Neural cell (in vitro differentiated cells): ENCODE measurements around the gene C11orf42. TPM values are rescaled to one million over a fixed set of nuclear protein-coding genes. Genes with fewer than 3 reads are reported as not detected.
A peak's percentile ranks its signal among the peaks of the same experiment; 100 is the strongest.

Experiments
- H2AFZ ChIP-seq: fragments of 200-600, 300-800 bp; sonication (generic), shearing (Covaris generic); 2 replicates; pipeline ENCODE4 v1.6.0; 2014; ENCODE audit warnings: low read depth, mild to moderate bottlenecking, antibody characterized with exemption, low read length, moderate library complexity
- H3F3A ChIP-seq: fragments of 200-600 bp; shearing (Covaris generic); 2 replicates; pipeline ENCODE4 v1.6.1; 2016; ENCODE audit warnings: mild to moderate bottlenecking, moderate library complexity, mixed read lengths, antibody characterized with exemption, low read length; ENCODE audit not compliant: insufficient read depth, poor library complexity, severe bottlenecking
- H3K27ac ChIP-seq: fragments of 200-600, 300-800 bp; sonication (generic), shearing (Covaris generic); 2 replicates; pipeline ENCODE4 v1.5.1; 2014; ENCODE audit warnings: mild to moderate bottlenecking, low read length, moderate library complexity
- H3K27me3 ChIP-seq: fragments of 300-800, 200-600 bp; sonication (generic), shearing (Covaris generic); 2 replicates; pipeline ENCODE4 v1.6.0; 2014; ENCODE audit warnings: mild to moderate bottlenecking, low read depth, low read length, moderate library complexity; ENCODE audit not compliant: insufficient read depth
- H3K36me3 ChIP-seq: fragments of 300-800, 200-600 bp; sonication (generic), shearing (Covaris generic); 2 replicates; pipeline ENCODE4 v1.5.1; 2014; ENCODE audit warnings: mild to moderate bottlenecking, antibody characterized with exemption, low read length, moderate library complexity; ENCODE audit not compliant: insufficient read depth
- H3K4me2 ChIP-seq: fragments of 300-800, 200-600 bp; sonication (generic), shearing (Covaris generic); 2 replicates; pipeline ENCODE4 v1.6.0; 2014; ENCODE audit warnings: mild to moderate bottlenecking, low read length
- H3K4me3 ChIP-seq: fragments of 300-800, 200-600 bp; sonication (generic), shearing (Covaris generic); 2 replicates; pipeline ENCODE4 v1.5.1; 2014; ENCODE audit warnings: mild to moderate bottlenecking, low read length, moderate library complexity
- H3K79me2 ChIP-seq: fragments of 200-600 bp; shearing (Covaris generic); replicated peaks from 2 replicates; pipeline ENCODE4 v1.6.0; 2014; ENCODE audit warnings: mild to moderate bottlenecking, low read length, moderate library complexity; ENCODE audit not compliant: insufficient read depth
- H3K9ac ChIP-seq: fragments of 300-800, 200-600 bp; sonication (generic), shearing (Covaris generic); 2 replicates; pipeline ENCODE4 v1.6.1; 2016; ENCODE audit warnings: mild to moderate bottlenecking, low read length, mixed read lengths
- H3K9me2 ChIP-seq: fragments of 200-600 bp; shearing (Covaris generic); 2 replicates; pipeline ENCODE4 v1.6.1; 2016; ENCODE audit warnings: mild to moderate bottlenecking, low read length, mixed read lengths; ENCODE audit not compliant: insufficient read depth
- H3K9me3 ChIP-seq: fragments of 200-600, 300-800 bp; sonication (generic), shearing (Covaris generic); 2 replicates; pipeline ENCODE4 v1.6.1; 2016; ENCODE audit warnings: mild to moderate bottlenecking, mixed run types, low read length, moderate library complexity, mixed read lengths
- H4K20me1 ChIP-seq: fragments of 200-600 bp; shearing (Covaris generic); 2 replicates; pipeline ENCODE4 v1.6.1; 2016; ENCODE audit warnings: mild to moderate bottlenecking, mixed run types; ENCODE audit not compliant: insufficient read depth
- CTCF ChIP-seq: fragments of 450-650 bp; IDR thresholded peaks from 2 replicates; pipeline ENCODE4 v1.5.1; 2014; ENCODE audit warnings: antibody characterized with exemption, mild to moderate bottlenecking, moderate library complexity; ENCODE audit not compliant: poor library complexity, severe bottlenecking
- EP300 ChIP-seq: fragments of 450-650 bp; conservative IDR thresholded peaks from 2 replicates; pipeline ENCODE4 v1.6.1; 2014; ENCODE audit warnings: antibody characterized with exemption, mild to moderate bottlenecking, moderate library complexity; ENCODE audit not compliant: poor library complexity, severe bottlenecking
- EZH2 ChIP-seq: fragments of 200-600, 300-800 bp; shearing (Covaris generic), sonication (generic); IDR thresholded peaks from 2 replicates; pipeline ENCODE4 v1.6.1; 2014; ENCODE audit warnings: antibody characterized with exemption, low read length, borderline replicate concordance, mild to moderate bottlenecking; ENCODE audit not compliant: insufficient read depth, poor library complexity, severe bottlenecking
- MXI1 ChIP-seq: fragments of 450-650 bp; conservative IDR thresholded peaks from 2 replicates; pipeline ENCODE4 v1.6.1; 2014; ENCODE audit warnings: antibody characterized with exemption, mild to moderate bottlenecking; ENCODE audit not compliant: poor library complexity, severe bottlenecking
- POLR2AphosphoS5 ChIP-seq: IDR thresholded peaks from 2 replicates; pipeline ENCODE4 v1.6.1; 2012
- RAD21 ChIP-seq: fragments of 450-650 bp; conservative IDR thresholded peaks from 2 replicates; pipeline ENCODE4 v1.6.1; 2014; ENCODE audit warnings: antibody characterized with exemption, mild to moderate bottlenecking, moderate library complexity
- SMC3 ChIP-seq: fragments of 450-650 bp; conservative IDR thresholded peaks from 2 replicates; pipeline ENCODE4 v1.6.1; 2014; ENCODE audit warnings: antibody characterized with exemption, mild to moderate bottlenecking, moderate library complexity; ENCODE audit not compliant: poor library complexity
- TAF1 ChIP-seq: IDR thresholded peaks from 2 replicates; pipeline ENCODE4 v1.6.1; 2012; ENCODE audit warnings: low read depth
- polyA plus RNA-seq: library from polyadenylated mRNA; depleted of rRNA; stranded (reverse); fragments of >200 nt; gene quantifications from 2 replicates; pipeline ENCODE4 v1.2.3, GENCODE V29; 2014
- TF ChIP-seq, protein P1 (sequence below): IDR thresholded peaks from 2 replicates; pipeline ENCODE4 v1.6.1; 2012; ENCODE audit warnings: borderline replicate concordance

C11orf42 gene
- polyA plus RNA-seq, 1 donor from 2014 or later = not detected

DNA sequence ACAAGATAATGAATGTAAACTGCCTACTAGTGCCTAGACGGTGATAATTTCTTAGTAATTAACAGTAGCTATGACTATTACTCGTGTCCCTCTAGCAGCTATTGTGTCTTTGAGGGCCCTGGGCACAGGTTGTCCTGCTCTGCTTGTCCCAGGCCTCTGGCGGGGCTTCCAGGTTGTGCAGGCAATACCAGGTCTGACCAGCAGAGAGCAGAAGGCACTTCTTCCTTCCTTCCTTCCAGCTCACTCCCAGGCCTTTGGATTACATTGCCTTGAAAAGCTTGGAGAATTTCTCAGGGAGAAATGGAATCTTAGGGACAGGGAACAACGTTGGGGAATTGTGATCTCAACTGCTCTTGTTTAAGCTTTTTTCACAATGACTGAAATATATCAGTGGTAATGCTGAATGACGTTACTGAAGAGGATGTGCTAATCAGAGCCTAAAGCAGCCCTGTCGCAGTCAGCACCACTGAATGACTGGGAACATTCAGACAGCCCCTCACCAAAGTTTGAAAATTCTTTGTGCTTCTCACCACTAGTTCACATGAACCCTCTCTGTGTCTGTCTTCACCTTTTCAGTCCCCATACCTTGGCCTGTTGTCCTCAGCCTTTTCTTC, 45.9 kb downstream of the C11orf42 start:
- Histone ChIP-seq H3K27me3 (no peaks in the 10 kb centered on the region), H3K4me2 (no peak overlapping the region), H3K9me2 (no peaks in the 10 kb centered on the region), H3F3A (no peaks in the 10 kb centered on the region), H3K79me2 (no peaks in the 10 kb centered on the region), H3K9ac (no peak overlapping the region), H4K20me1 (no peaks in the 10 kb centered on the region), H3K9me3 (no peaks in the 10 kb centered on the region), H2AFZ (no peak overlapping the region), H3K4me3 (no peak overlapping the region), H3K27ac (no peak overlapping the region), H3K36me3 (no peaks in the 10 kb centered on the region)
- TF ChIP-seq RAD21 (peak; percentile 69), MXI1 (no peak), EP300 (no peak), SMC3 (peak; percentile 78), POLR2AphosphoS5 (no peak), EZH2 (no peak), TAF1 (no peak), CTCF (peak; percentile 79)
- TF ChIP-seq, protein P1, sequence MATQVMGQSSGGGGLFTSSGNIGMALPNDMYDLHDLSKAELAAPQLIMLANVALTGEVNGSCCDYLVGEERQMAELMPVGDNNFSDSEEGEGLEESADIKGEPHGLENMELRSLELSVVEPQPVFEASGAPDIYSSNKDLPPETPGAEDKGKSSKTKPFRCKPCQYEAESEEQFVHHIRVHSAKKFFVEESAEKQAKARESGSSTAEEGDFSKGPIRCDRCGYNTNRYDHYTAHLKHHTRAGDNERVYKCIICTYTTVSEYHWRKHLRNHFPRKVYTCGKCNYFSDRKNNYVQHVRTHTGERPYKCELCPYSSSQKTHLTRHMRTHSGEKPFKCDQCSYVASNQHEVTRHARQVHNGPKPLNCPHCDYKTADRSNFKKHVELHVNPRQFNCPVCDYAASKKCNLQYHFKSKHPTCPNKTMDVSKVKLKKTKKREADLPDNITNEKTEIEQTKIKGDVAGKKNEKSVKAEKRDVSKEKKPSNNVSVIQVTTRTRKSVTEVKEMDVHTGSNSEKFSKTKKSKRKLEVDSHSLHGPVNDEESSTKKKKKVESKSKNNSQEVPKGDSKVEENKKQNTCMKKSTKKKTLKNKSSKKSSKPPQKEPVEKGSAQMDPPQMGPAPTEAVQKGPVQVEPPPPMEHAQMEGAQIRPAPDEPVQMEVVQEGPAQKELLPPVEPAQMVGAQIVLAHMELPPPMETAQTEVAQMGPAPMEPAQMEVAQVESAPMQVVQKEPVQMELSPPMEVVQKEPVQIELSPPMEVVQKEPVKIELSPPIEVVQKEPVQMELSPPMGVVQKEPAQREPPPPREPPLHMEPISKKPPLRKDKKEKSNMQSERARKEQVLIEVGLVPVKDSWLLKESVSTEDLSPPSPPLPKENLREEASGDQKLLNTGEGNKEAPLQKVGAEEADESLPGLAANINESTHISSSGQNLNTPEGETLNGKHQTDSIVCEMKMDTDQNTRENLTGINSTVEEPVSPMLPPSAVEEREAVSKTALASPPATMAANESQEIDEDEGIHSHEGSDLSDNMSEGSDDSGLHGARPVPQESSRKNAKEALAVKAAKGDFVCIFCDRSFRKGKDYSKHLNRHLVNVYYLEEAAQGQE = peak; percentile 30

DNA sequence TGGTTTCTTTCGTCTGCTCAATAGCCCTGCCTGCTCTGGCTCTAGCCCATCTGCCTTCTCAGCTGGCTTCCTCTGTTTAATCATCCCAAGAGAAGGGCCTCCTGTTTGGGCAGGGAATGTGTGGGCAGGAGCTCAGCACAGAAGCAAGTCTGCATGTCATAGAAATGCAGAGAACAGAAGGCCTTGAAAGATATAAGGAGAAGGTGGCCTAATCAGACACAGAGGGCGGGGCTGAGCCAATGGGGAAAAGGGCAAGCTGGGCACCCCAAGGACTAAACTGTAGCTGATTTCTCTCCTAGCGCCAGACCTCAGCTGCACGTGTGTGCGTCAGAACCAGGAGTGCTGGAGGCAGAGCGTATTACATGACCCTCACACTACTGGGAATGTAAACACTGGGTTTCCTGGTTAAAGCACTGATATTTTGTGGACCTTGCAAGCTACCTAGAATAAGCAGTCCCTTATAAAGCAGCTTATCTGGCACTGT, 46.7 kb downstream of the C11orf42 start:
- H3K27ac ChIP-seq = no peak overlapping the region
- no peaks in the 10 kb centered on the region for H3K36me3 ChIP-seq
- H3K4me3 ChIP-seq = no peak overlapping the region
- H3K79me2 ChIP-seq = no peaks in the 10 kb centered on the region
- no peaks in the 10 kb centered on the region for H3K27me3 ChIP-seq
- H4K20me1 ChIP-seq = no peaks in the 10 kb centered on the region
- H3K4me2 ChIP-seq = no peak overlapping the region
- H3K9me3 ChIP-seq = no peaks in the 10 kb centered on the region
- no peak overlapping the region for H2AFZ ChIP-seq
- no peak for TF ChIP-seq SMC3
- no peak for TF ChIP-seq RAD21
- TF ChIP-seq CTCF = no peak
- TF ChIP-seq EZH2 = no peak
- TF ChIP-seq MXI1 = no peak
- TF ChIP-seq, protein P1 = no peak
- TF ChIP-seq EP300 = no peak
- TF ChIP-seq POLR2AphosphoS5 = no peak
- H3F3A ChIP-seq = no peaks in the 10 kb centered on the region
- H3K9me2 ChIP-seq = no peaks in the 10 kb centered on the region
- H3K9ac ChIP-seq = no peak overlapping the region
